Gastroesophageal sphincter (tissue), 2 donors: ENCODE results near the gene PLCD4.

Source experiments
- POLR2A ChIP-seq, 2 donors: fragments of 450-650 bp; IDR thresholded peaks; one replicate each; pipeline ENCODE4 v1.6.1; 2017; ENCODE audit warnings: antibody characterized with exemption in 2 of 2, mild to moderate bottlenecking in 2 of 2, moderate library complexity in 1 of 2
- POLR2AphosphoS5 ChIP-seq: sonication (generic); formaldehyde crosslinking; IDR thresholded peaks from one replicate; pipeline ENCODE4 v1.6.1; 2017; ENCODE audit warnings: antibody characterized with exemption

DNA sequence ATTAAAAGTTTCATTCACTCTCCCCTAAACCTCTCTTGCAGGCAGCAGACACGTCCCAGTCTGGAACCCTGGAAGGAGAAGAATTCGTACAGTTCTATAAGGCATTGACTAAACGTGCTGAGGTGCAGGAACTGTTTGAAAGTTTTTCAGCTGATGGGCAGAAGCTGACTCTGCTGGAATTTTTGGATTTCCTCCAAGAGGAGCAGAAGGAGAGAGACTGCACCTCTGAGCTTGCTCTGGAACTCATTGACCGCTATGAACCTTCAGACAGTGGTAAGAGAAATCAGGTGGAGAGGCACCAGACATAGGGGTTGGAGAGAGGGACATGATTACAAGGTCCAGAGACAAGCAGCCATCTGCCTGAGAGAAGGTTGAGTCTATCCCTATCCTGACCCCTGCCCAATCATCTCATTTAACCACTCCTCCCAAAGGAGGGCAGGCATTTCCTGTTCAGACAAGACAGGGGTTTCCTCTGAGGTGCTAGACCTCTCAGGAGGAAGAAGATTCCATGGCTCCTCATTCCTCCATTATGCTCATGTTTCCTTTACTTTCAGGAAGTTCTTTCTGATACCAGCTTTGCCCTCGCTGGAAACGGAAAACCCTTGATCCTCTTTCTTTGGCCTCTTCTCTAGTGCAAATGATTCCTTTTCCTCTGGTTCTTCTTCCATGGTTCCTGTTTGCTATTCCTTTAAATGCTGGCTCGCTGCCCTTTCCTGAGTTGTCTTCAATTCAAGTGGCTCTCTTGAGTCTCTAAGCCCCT, 15.1 kb downstream of the PLCD4 start:
- TF ChIP-seq POLR2A (IDR thresholded peaks at IDR 0.05) (no peak), POLR2AphosphoS5 (no peak)
